GM21619 (cell line): ENCODE measurements around the gene ASIC1.
A peak's percentile ranks its signal among the peaks of the same experiment; 100 is the strongest.
"Not testable (repeated sequence)": the region's sequence is repeated elsewhere in the genome, so short reads cannot be mapped to it uniquely, and the experiment has no call there.

ENCODE experiments used
- ATAC-seq: cut with Tn5 transposase; IDR thresholded peaks from one replicate; pipeline ENCODE4 v1.9.1; 2021; ENCODE audit not compliant: unreplicated experiment

Gene ASIC1

GRCh38 chr12:50083301-50083700, 25.9 kb downstream of the ASIC1 start:
- no peak for ATAC-seq

- ATAC-seq = not testable (repeated sequence)
Measured at GRCh38 chr12:50084409-50084774, 27.0 kb downstream of the ASIC1 start.

GRCh38 chr12:50084775-50085614, 27.6 kb downstream of the ASIC1 start, which contains the start of gene SMARCD1:
SMARCD1 (plus strand) TSS chr12:50085342; CDS start chr12:50085370, 28 bp downstream.
- ATAC-seq = peak; percentile 86

- ATAC-seq = no peak
Measured at GRCh38 chr12:50085615-50086072, 28.2 kb downstream of the ASIC1 start.

- no peak for ATAC-seq
Measured at GRCh38 chr12:50086148-50086547, 28.8 kb downstream of the ASIC1 start.

GRCh38 chr12:50087151-50087550, 29.8 kb downstream of the ASIC1 start:
- no peak for ATAC-seq

- no peak for ATAC-seq
Measured at GRCh38 chr12:50087995-50088394, 30.6 kb downstream of the ASIC1 start.

GRCh38 chr12:50088577-50089335, 31.4 kb downstream of the ASIC1 start:
- no peak for ATAC-seq

- ATAC-seq = no peak
Measured at GRCh38 chr12:50089730-50090129, 32.3 kb downstream of the ASIC1 start.

- ATAC-seq = no peak
Measured at GRCh38 chr12:50090391-50090790, 33.0 kb downstream of the ASIC1 start.

GRCh38 chr12:50097952-50098351, 40.6 kb downstream of the ASIC1 start:
- ATAC-seq = no peak

GRCh38 chr12:50099302-50100008, 42.1 kb downstream of the ASIC1 start:
- ATAC-seq = no peak

GRCh38 chr12:50100561-50100960, 43.2 kb downstream of the ASIC1 start:
- ATAC-seq = no peak

- ATAC-seq = no peak
Measured at GRCh38 chr12:50101663-50102062, 44.3 kb downstream of the ASIC1 start.

GRCh38 chr12:50102131-50102531, 44.7 kb downstream of the ASIC1 start:
- no peak for ATAC-seq

GRCh38 chr12:50102646-50103309, 45.4 kb downstream of the ASIC1 start:
- no peak for ATAC-seq

- ATAC-seq = no peak
Measured at GRCh38 chr12:50103351-50103750, 46.0 kb downstream of the ASIC1 start.

- no peak for ATAC-seq
Measured at GRCh38 chr12:50103767-50104321, 46.4 kb downstream of the ASIC1 start, which contains the start of gene GPD1. GPD1 (plus strand) TSS chr12:50104008; CDS start chr12:50104051, 43 bp downstream.

- no peak for ATAC-seq
Measured at GRCh38 chr12:50104417-50105366, 47.3 kb downstream of the ASIC1 start.
